Activated CD8-positive, alpha-beta memory T cell treated with anti-CD3 and anti-CD28 coated beads, Interleukin-2, amount 10 ng/mL, durations not matched to agents 7 days and 5 days (primary cell): Measurements from ENCODE around the gene TMEM52. TPM values are rescaled to one million over a fixed set of nuclear protein-coding genes. Genes with fewer than 3 reads are reported as not detected.
"Not testable (repeated sequence)": the region's sequence is repeated elsewhere in the genome, so short reads cannot be mapped to it uniquely, and the experiment has no call there.

Experiments used
- ATAC-seq: fragments of 150-1000 bp; cut with Tn5 transposase; one replicate; pipeline ENCODE4 v1.10.0; 2021; ENCODE audit warnings: moderate library complexity
- CTCF ChIA-PET: fragments of 350-600 bp; sonication (Branson Sonifier 250); formaldehyde crosslinking; loops from one replicate; lab custom pipeline; 2021; ENCODE audit warnings: antibody characterized with exemption; lab: Charles Lee
- DNase-seq: peaks from one replicate; pipeline ENCODE4 v3.0.0-alpha.2; 2020
- H3K27ac Mint-ChIP-seq: one replicate; pipeline ENCODE4 v1.8.0; 2021; ENCODE audit warnings: mild to moderate bottlenecking, mixed read lengths
- H3K27me3 Mint-ChIP-seq: one replicate; pipeline ENCODE4 v1.8.0; 2021; ENCODE audit warnings: mixed read lengths
- H3K36me3 Mint-ChIP-seq: one replicate; pipeline ENCODE4 v1.8.0; 2021; ENCODE audit warnings: mild to moderate bottlenecking, mixed read lengths
- H3K4me1 Mint-ChIP-seq: one replicate; pipeline ENCODE4 v1.8.0; 2021; ENCODE audit warnings: mixed read lengths
- H3K4me3 Mint-ChIP-seq: one replicate; pipeline ENCODE4 v1.8.0; 2021; ENCODE audit warnings: mild to moderate bottlenecking, moderate library complexity, mixed read lengths
- H3K9me3 Mint-ChIP-seq: one replicate; pipeline ENCODE4 v1.8.0; 2022; ENCODE audit warnings: low read depth, mixed read lengths
- total RNA-seq, 2 experiments: library from RNA; stranded (reverse); gene quantifications; one replicate each; pipeline ENCODE4 v1.2.3, GENCODE V29; 2021

The TMEM52 gene
- total RNA-seq, 2 experiments from 2014 or later = not detected

- H3K4me3 Mint-ChIP-seq = peak overlapping the region; percentile 83
- H3K27me3 Mint-ChIP-seq = no peaks in the 10 kb centered on the region
- H3K27ac Mint-ChIP-seq = peak overlapping the region; percentile 82
- DNase-seq = peak; percentile 59
- no peaks in the 10 kb centered on the region for H3K9me3 Mint-ChIP-seq
- CTCF ChIA-PET = interaction anchor here (0.9 to 2.5 kb wide), 2 partner anchors 17 to 26 kb away, joined by 3 to 16 read pairs; no protein-coding TSS in a partner anchor
- H3K36me3 Mint-ChIP-seq = peaks cover 16% of the 10 kb centered on the region
- H3K4me1 Mint-ChIP-seq = peaks cover 50% of the 10 kb centered on the region
- ATAC-seq = peak; percentile 37
These were observed 29.1 kb downstream of the TMEM52 start for GRCh38 chr1:1889847-1890505.

DNA sequence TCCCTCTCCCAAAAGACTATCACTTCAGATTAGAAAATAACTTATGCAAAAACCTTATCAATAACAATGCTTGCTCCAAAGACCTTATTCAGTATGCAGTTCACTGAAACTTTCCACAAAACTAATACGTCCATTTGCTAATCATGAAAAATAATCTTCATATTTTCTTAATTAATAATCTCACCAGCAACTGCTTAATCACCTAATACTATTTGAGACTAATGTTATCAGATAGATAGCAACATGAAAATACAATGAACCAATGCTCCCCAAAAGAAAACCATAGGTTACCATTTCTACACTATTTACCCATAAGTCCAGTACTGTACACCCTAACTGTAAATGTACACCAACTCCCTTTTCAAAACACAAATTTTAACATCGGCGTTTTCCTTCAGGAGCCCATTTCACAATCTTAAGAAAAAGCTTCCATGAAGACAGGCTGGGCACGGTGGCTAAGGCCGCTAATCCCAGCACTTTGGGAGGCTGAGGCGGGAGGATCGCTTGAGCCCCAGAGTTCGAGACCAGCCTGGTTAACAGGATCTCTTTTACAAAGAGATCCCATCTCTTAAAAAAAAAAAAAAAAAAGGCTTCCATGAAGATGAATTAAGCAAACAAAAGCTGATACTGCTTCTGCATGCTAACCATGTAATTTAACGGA lies 29.9 kb downstream of the TMEM52 start:
- H3K27me3 Mint-ChIP-seq = no peaks in the 10 kb centered on the region
- H3K4me3 Mint-ChIP-seq = peak overlapping the region; percentile 83
- H3K36me3 Mint-ChIP-seq = peaks cover 17% of the 10 kb centered on the region
- CTCF ChIA-PET = interaction anchor here (0.9 to 2.5 kb wide), 5 partner anchors 17 to 100 kb away, joined by 3 to 16 read pairs (median 3); no protein-coding TSS in a partner anchor
- ATAC-seq = no peak
- H3K27ac Mint-ChIP-seq = peak overlapping the region; percentile 81
- H3K9me3 Mint-ChIP-seq = no peaks in the 10 kb centered on the region
- no peak for DNase-seq
- H3K4me1 Mint-ChIP-seq = peaks cover 44% of the 10 kb centered on the region

DNA sequence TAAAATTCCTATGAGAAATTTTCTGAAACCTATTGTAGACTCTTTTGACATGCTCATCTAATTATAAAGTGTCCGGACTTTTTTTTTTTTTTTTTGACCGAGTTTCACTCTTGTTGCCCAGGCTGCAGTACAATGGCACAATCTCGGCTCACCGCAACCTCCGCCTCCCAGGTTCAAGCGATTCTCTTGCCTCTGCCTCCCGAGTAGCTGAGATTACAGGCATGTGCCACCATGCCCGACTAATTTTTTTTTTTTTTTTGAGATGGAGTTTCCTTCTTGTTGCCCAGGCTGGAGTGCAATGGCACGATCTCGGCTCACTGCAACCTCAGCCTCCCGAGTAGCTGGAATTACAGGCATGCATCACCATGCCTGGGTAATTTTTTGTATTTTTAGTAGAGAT lies 35.2 kb downstream of the TMEM52 start:
- DNase-seq, H3K9me3 Mint-ChIP-seq, ATAC-seq, H3K27me3 Mint-ChIP-seq, H3K4me3 Mint-ChIP-seq, H3K27ac Mint-ChIP-seq: not testable (repeated sequence)
- H3K36me3 Mint-ChIP-seq = peaks cover 20% of the 10 kb centered on the region
- H3K4me1 Mint-ChIP-seq = peaks cover 47% of the 10 kb centered on the region
- CTCF ChIA-PET = interaction anchor here (0.7 to 1.8 kb wide), 4 partner anchors 8 to 205 kb away, joined by 3 to 6 read pairs (median 5); no protein-coding TSS in a partner anchor

GRCh38 chr1:1883092-1883873 lies 35.8 kb downstream of the TMEM52 start:
- Mint-ChIP-seq H3K4me3 (no peak overlapping the region), H3K27me3 (no peaks in the 10 kb centered on the region), H3K4me1 (peaks cover 47% of the 10 kb centered on the region), H3K36me3 (peaks cover 23% of the 10 kb centered on the region), H3K27ac (peak overlapping the region; percentile 32), H3K9me3 (no peaks in the 10 kb centered on the region)
- DNase-seq (no peak), ATAC-seq (no peak)
- CTCF ChIA-PET = interaction anchor here (0.7 to 1.8 kb wide), 5 partner anchors 9 to 205 kb away, joined by 3 to 6 read pairs (median 5); no protein-coding TSS in a partner anchor

GRCh38 chr1:1881727-1882126 lies 37.4 kb downstream of the TMEM52 start:
- peaks cover 46% of the 10 kb centered on the region for H3K4me1 Mint-ChIP-seq
- no peak for DNase-seq
- no peak for ATAC-seq
- H3K4me3 Mint-ChIP-seq = no peak overlapping the region
- CTCF ChIA-PET = interaction anchor here (2.4 kb wide), 1 partner anchor 24 kb away, joined by 10 read pairs; no protein-coding TSS in a partner anchor
- peak overlapping the region; percentile 63 for H3K27ac Mint-ChIP-seq
- H3K9me3 Mint-ChIP-seq = no peaks in the 10 kb centered on the region
- H3K27me3 Mint-ChIP-seq = no peaks in the 10 kb centered on the region
- H3K36me3 Mint-ChIP-seq = peaks cover 23% of the 10 kb centered on the region

DNA sequence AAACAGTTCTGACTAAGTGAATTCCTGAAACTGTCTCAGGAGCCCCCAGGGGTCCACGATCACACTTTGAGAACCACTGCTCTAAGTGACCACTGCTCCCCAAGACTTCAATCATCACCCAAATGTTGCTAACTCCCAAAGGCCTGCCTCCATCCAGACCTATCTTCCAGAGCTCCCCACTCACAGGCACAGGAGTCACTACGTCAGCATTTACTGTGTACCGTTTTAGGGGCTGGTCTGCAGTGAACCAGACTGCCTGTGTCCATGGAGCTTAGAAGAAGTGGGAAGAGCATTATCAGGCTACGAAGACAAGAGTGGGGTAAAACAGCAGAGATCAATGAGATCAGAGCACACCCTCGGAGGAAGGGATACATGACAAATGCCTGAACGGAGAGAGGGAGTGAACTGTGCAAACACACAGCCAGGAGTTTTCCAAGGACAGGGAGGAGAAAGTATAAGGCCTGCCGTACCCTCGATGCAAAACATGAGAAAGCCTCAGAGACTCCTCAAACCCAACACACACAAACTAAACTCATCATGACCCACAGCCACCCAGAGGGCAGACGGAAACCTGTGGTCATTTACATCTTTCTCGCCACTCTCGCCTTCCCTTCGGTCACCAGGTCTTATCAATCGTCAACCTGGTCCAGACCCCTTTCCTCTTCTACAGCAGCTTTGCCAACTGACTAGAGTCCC lies 38.3 kb downstream of the TMEM52 start:
- no peak for ATAC-seq
- CTCF ChIA-PET = interaction anchor here (2.4 kb wide), 1 partner anchor 25 kb away, joined by 10 read pairs; no protein-coding TSS in a partner anchor
- peaks cover 27% of the 10 kb centered on the region for H3K36me3 Mint-ChIP-seq
- H3K9me3 Mint-ChIP-seq = no peaks in the 10 kb centered on the region
- H3K27ac Mint-ChIP-seq = no peak overlapping the region
- H3K4me1 Mint-ChIP-seq = peaks cover 51% of the 10 kb centered on the region
- H3K27me3 Mint-ChIP-seq = no peaks in the 10 kb centered on the region
- no peak for DNase-seq
- no peak overlapping the region for H3K4me3 Mint-ChIP-seq

GRCh38 chr1:1879942-1880341 lies 39.1 kb downstream of the TMEM52 start:
- ATAC-seq (no peak), DNase-seq (no peak)
- H3K36me3 Mint-ChIP-seq = peaks cover 35% of the 10 kb centered on the region
- H3K27ac Mint-ChIP-seq = no peak overlapping the region
- H3K4me1 Mint-ChIP-seq = peaks cover 56% of the 10 kb centered on the region
- no peaks in the 10 kb centered on the region for H3K27me3 Mint-ChIP-seq
- no peak overlapping the region for H3K4me3 Mint-ChIP-seq
- no peaks in the 10 kb centered on the region for H3K9me3 Mint-ChIP-seq
- CTCF ChIA-PET = interaction anchor here (2.4 kb wide), 1 partner anchor 26 kb away, joined by 10 read pairs; no protein-coding TSS in a partner anchor

DNA sequence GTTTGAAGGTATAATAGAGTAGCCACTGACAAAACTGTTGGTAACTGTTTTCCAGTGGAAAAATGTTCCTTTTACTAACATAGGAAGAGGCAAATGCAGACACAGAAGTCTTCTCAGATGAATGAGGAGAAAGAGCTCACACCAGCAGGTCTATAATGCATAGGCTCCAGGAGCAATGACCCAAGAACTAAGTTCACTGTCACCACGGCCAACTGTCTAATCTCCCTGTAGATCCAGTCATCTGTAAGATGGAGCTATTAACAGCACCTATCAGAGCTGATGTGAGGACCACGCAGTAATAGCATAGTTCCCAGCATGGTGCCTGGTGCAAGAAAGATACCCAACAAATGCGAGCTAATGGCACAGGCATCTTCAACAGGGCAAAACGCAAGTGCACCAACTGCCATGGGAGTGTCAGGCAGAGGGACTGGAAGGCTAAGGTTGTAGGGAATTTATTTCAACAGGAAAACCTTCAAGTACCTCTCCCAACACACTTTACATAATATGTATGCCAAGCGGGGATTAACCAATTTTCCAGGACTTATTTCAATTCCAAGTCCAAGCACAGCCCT lies 41.1 kb downstream of the TMEM52 start:
- DNase-seq = no peak
- ATAC-seq = no peak
- Mint-ChIP-seq H3K9me3 (no peaks in the 10 kb centered on the region), H3K36me3 (peaks cover 46% of the 10 kb centered on the region), H3K4me3 (no peak overlapping the region), H3K4me1 (peaks cover 54% of the 10 kb centered on the region), H3K27me3 (no peaks in the 10 kb centered on the region), H3K27ac (peak overlapping the region; percentile 32)
- CTCF ChIA-PET = interaction anchor here (0.9 to 1.3 kb wide), 3 partner anchors 8 to 166 kb away, joined by 3 to 4 read pairs (median 3); no protein-coding TSS in a partner anchor

- peaks cover 57% of the 10 kb centered on the region for H3K4me1 Mint-ChIP-seq
- no peaks in the 10 kb centered on the region for H3K27me3 Mint-ChIP-seq
- H3K9me3 Mint-ChIP-seq = no peaks in the 10 kb centered on the region
- CTCF ChIA-PET = interaction anchor here (1.1 to 1.2 kb wide), 2 partner anchors 47 to 83 kb away, joined by 3 read pairs; no protein-coding TSS in a partner anchor
- ATAC-seq = no peak
- no peak for DNase-seq
- H3K36me3 Mint-ChIP-seq = peaks cover 56% of the 10 kb centered on the region
- H3K4me3 Mint-ChIP-seq = peak overlapping the region; percentile 24
- peak overlapping the region; percentile 86 for H3K27ac Mint-ChIP-seq
These were observed 42.6 kb downstream of the TMEM52 start for GRCh38 chr1:1876335-1876930.

GRCh38 chr1:1875932-1876331 lies 43.1 kb downstream of the TMEM52 start:
- Mint-ChIP-seq H3K9me3 (no peaks in the 10 kb centered on the region), H3K27ac (peak overlapping the region; percentile 86), H3K27me3 (no peaks in the 10 kb centered on the region), H3K36me3 (peaks cover 59% of the 10 kb centered on the region), H3K4me3 (peak overlapping the region; percentile 24), H3K4me1 (peaks cover 55% of the 10 kb centered on the region)
- CTCF ChIA-PET = interaction anchor here (1.1 to 1.2 kb wide), 3 partner anchors 33 to 82 kb away, joined by 3 to 4 read pairs (median 3); no protein-coding TSS in a partner anchor
- ATAC-seq (peak; percentile 84), DNase-seq (peak; percentile 71)

DNA sequence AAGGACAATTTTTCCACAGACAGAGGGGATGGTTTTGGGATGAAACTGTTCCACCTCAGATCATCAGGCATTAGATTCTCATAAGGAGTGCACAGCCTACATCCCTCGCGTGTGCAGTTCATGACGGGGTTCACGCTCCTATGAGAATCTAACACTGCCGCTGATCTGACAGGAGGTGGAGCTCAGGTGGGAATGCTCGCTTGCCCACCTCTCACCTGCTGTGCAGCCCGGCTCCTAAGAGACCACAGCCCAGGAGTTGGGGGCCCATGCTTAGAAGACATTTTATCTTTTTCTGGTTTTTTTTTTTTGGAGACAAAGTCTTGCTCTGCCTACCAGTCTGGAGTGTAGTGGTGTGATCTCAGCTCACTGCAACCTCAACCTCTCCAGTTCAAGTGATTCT lies 44.2 kb downstream of the TMEM52 start:
- peaks cover 53% of the 10 kb centered on the region for H3K4me1 Mint-ChIP-seq
- H3K36me3 Mint-ChIP-seq = peaks cover 60% of the 10 kb centered on the region
- peak overlapping the region; percentile 5 for H3K27ac Mint-ChIP-seq

GRCh38 chr1:1873186-1873585 lies 45.9 kb downstream of the TMEM52 start:
- DNase-seq (no peak), ATAC-seq (no peak)
- H3K9me3 Mint-ChIP-seq = no peaks in the 10 kb centered on the region
- peaks cover 45% of the 10 kb centered on the region for H3K4me1 Mint-ChIP-seq
- no peak overlapping the region for H3K27ac Mint-ChIP-seq
- H3K27me3 Mint-ChIP-seq = no peaks in the 10 kb centered on the region
- peaks cover 59% of the 10 kb centered on the region for H3K36me3 Mint-ChIP-seq
- no peak overlapping the region for H3K4me3 Mint-ChIP-seq
- CTCF ChIA-PET = no interaction called here

More for the DNA sequence above, 44.2 kb downstream of the TMEM52 start:
- no peaks in the 10 kb centered on the region for H3K27me3 Mint-ChIP-seq
- H3K4me3 Mint-ChIP-seq = no peak overlapping the region
- CTCF ChIA-PET = interaction anchor here (1.0 to 1.2 kb wide), 3 partner anchors 17 to 34 kb away, joined by 3 to 4 read pairs (median 3); no protein-coding TSS in a partner anchor
- H3K9me3 Mint-ChIP-seq = no peaks in the 10 kb centered on the region
- DNase-seq (no peak), ATAC-seq (no peak)
